Measurements from ENCODE around the gene CES2. TPM values are rescaled to one million over a fixed set of nuclear protein-coding genes. Genes with fewer than 3 reads are reported as not detected.
"Not testable (repeated sequence)": the region's sequence is repeated elsewhere in the genome, so short reads cannot be mapped to it uniquely, and the experiment has no call there.

Gene CES2
- total and polyA plus RNA-seq, 8 donors = 16.9 to 893 (median 37.8) TPM

DNA sequence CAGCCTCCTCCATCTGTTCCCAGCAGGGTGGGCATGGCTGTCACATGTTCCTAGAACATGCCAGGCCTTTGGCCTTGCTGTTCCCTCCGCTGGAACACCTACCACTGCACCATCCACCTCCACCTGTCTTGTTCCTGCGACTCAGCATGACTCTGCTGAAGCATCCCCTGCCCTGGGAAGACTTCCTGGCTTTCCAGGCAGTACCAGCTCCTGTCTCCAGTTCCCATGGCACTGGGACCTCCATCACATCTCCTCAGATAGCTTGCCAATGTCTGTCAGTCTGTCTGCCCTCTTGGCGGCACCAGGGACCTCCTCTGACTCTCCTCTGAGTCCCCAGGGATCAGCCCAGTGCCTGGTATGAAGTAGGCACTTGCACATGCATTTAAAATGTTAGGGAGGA is 39.3 kb upstream of the CES2 start:
- no peaks in the 10 kb centered on the region for H3K9me3 ChIP-seq
- H3K27ac ChIP-seq = no peak overlapping the region
- peaks cover 19 to 53% (median 37%) of the 10 kb centered on the region in 4 donors for H3K4me1 ChIP-seq
- peaks cover 0 to 11% (median 0%) of the 10 kb centered on the region in 4 donors for H3K36me3 ChIP-seq
- H3K27me3 ChIP-seq = no peaks in the 10 kb centered on the region
- H3K4me3 ChIP-seq = no peak overlapping the region
- 93 to 99% (median 97%) methylated on average over 3 of the region's 3 CpGs for WGBS, 5 donors
- intact Hi-C loops (cut with DNase I; ENCODE audit: low total_unique reads) = no loop called here
- no peak for DNase-seq
- no peak for TF ChIP-seq POLR2AphosphoS5 (IDR thresholded peaks at IDR 0.05)
- TF ChIP-seq POLR2A (IDR thresholded peaks at IDR 0.05) = no peak
- TF ChIP-seq, protein P1, sequence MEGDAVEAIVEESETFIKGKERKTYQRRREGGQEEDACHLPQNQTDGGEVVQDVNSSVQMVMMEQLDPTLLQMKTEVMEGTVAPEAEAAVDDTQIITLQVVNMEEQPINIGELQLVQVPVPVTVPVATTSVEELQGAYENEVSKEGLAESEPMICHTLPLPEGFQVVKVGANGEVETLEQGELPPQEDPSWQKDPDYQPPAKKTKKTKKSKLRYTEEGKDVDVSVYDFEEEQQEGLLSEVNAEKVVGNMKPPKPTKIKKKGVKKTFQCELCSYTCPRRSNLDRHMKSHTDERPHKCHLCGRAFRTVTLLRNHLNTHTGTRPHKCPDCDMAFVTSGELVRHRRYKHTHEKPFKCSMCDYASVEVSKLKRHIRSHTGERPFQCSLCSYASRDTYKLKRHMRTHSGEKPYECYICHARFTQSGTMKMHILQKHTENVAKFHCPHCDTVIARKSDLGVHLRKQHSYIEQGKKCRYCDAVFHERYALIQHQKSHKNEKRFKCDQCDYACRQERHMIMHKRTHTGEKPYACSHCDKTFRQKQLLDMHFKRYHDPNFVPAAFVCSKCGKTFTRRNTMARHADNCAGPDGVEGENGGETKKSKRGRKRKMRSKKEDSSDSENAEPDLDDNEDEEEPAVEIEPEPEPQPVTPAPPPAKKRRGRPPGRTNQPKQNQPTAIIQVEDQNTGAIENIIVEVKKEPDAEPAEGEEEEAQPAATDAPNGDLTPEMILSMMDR (IDR thresholded peaks at IDR 0.05) = no peak
- no peak for TF ChIP-seq EP300 (IDR thresholded peaks at IDR 0.05)

DNA sequence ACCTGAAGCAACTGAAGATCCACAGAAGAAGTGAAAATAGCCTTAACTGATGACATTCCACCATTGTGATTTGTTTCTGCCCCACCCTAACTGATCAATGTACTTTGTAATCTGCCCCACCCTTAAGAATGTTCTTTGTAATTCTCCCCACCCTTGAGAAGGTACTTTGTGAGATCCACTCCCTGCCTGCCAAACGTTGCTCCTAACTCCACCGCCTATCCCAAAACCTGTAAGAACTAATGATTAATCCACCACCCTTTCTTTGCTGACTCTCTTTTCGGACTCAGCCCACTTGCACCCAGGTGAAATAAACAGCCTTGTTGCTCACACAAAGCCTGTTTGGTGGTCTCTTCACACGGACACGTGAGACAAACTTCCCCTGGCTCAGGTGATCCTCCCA is 38.6 kb upstream of the CES2 start:
- H3K27me3 ChIP-seq; H3K27ac ChIP-seq; DNase-seq; H3K4me3 ChIP-seq; H3K9me3 ChIP-seq; H3K36me3 ChIP-seq; intact Hi-C loops (cut with DNase I; ENCODE audit: low total_unique reads): not testable (repeated sequence)
- 54 to 73% (median 67%) methylated on average over 5 of the region's 5 CpGs for WGBS, 5 donors
- peaks cover 26 to 60% (median 44%) of the 10 kb centered on the region in 4 donors for H3K4me1 ChIP-seq

DNA sequence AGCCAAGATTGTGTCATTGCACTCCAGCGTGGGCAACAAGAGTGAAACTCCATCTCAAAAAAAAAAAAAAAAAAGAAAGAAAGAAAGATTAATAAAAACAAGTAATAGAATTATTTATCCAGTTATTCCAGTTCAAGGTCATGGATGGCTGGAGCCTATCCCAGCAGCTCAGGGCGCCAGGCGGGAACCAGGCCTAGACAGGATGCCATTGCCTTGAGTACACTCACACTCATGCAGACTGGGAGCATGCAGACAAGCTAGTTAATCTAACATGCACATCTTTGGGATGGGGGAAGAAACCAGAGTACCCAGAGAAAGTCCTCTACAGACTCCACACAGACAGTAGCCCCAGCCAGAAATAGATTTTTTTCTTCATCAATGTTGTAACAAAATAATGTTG is 37.1 kb upstream of the CES2 start:
- peak in 1 of 2 donors; percentile 46 for DNase-seq
- no peaks in the 10 kb centered on the region for H3K9me3 ChIP-seq
- H3K4me3 ChIP-seq = no peak overlapping the region
- no peak for TF ChIP-seq POLR2A (IDR thresholded peaks at IDR 0.05)
- TF ChIP-seq POLR2AphosphoS5 (IDR thresholded peaks at IDR 0.05) = peak in 1 of 3 donors; percentile 8
- H3K36me3 ChIP-seq = no peaks in the 10 kb centered on the region
- H3K27ac ChIP-seq = peak overlapping the region in 4 of 5 donors; percentile 80 to 88 (median 86)
- peaks cover 29 to 73% (median 51%) of the 10 kb centered on the region in 4 donors for H3K4me1 ChIP-seq
- no peaks in the 10 kb centered on the region for H3K27me3 ChIP-seq
- intact Hi-C loops (cut with DNase I; ENCODE audit: low total_unique reads) = no loop called here
- 49 to 64% (median 58%) methylated on average over 3 of the region's 3 CpGs for WGBS, 5 donors

DNA sequence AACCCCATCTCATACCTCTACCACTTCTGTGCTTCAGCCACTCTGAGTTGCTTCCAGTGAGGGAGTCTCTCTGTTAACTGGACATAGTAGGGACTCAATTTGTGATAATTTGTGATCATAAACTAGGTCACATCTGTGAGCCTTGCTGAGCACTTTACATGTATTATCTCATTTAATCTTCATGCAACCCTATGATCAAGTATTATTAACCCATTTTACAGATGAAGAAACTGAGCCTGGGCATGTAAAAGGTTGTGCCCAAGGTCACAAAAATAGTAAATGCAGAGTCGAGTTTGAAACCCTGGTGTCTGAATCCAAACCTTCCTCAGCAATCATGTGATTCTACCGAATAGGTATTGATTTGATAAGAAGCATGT is 36.4 kb upstream of the CES2 start:
- Histone ChIP-seq H3K4me3 (no peak overlapping the region), H3K36me3 (no peaks in the 10 kb centered on the region), H3K4me1 (peaks cover 32 to 80% (median 58%) of the 10 kb centered on the region in 4 donors), H3K27me3 (no peaks in the 10 kb centered on the region), H3K27ac (peak overlapping the region in 4 of 5 donors; percentile 80 to 88 (median 86)), H3K9me3 (no peaks in the 10 kb centered on the region)
- TF ChIP-seq EP300 (IDR thresholded peaks at IDR 0.05) = no peak
- no peak for TF ChIP-seq POLR2A (IDR thresholded peaks at IDR 0.05)
- TF ChIP-seq POLR2AphosphoS5 (IDR thresholded peaks at IDR 0.05) = no peak
- TF ChIP-seq, protein P1 (IDR thresholded peaks at IDR 0.05) = no peak
- intact Hi-C loops (cut with DNase I; ENCODE audit: low total_unique reads) = no loop called here
- WGBS, 5 donors = 51 to 62% (median 56%) methylated on average over 2 of the region's 2 CpGs
- DNase-seq = no peak

DNA sequence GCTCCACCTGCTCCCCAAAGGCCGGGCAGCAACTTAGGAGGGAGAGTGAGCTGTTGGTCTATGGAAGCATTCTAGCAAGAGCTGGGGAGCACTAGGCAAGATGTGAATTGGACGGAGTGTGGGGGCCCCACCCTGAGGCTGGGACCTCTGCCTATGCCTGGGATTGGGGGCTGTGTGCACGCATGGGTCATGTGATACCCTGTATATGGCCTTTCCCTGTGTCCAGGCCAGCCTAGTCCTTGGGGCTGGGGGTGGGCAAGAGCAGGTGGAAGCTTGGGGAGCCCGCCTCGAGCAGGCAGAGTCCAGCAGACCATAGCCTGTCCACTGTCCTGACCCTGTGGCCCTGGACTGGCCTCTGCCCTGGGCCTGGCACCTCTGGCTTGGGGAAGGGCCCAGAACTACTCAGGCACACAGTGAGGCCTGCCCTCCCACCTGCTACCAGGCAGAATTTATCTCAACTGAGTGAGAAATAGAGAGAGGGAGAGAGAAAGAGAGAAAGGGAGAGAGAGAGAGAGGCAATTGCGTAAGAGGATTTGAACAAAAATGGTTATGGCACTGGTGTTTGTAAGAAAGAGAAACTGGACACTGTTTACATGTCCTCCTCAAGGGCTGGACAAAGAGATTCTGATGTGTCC is 35.9 kb upstream of the CES2 start:
- Histone ChIP-seq H3K4me3 (no peak overlapping the region), H3K36me3 (no peaks in the 10 kb centered on the region), H3K4me1 (peaks cover 37 to 85% (median 63%) of the 10 kb centered on the region in 4 donors), H3K27ac (peak overlapping the region; percentile 59 to 88 (median 85)), H3K9me3 (no peaks in the 10 kb centered on the region), H3K27me3 (no peaks in the 10 kb centered on the region)
- intact Hi-C loops (cut with DNase I; ENCODE audit: low total_unique reads) = no loop called here
- WGBS, 5 donors = 66 to 89% (median 85%) methylated on average over 4 to 6 of the region's 6 CpGs
- TF ChIP-seq, protein P1 (IDR thresholded peaks at IDR 0.05) = no peak
- TF ChIP-seq POLR2AphosphoS5 (IDR thresholded peaks at IDR 0.05) = peak in 1 of 3 donors; percentile 40
- no peak for TF ChIP-seq EP300 (IDR thresholded peaks at IDR 0.05)
- TF ChIP-seq POLR2A (IDR thresholded peaks at IDR 0.05) = no peak
- no peak for DNase-seq

Data from stomach (tissue), 9 donors.